ENCODE data around the gene RBM39.
A peak's percentile ranks its signal among the peaks of the same experiment; 100 is the strongest.

The RBM39 gene

DNA sequence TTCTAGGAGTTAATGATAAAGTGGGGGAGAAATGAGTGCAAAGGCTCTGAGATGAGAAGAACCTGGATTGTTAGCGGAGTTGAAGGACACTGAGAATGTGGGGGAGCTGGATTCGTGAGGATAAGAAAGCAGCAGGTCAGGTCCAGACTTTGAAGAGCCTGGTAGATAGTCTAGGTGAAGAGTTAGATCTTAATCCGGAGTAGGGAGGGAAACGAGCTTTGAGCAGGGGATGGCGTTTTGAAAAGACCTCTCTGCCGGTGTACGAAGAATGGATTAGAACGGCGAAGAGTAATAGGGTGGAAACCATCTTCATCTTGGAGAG, 29.3 kb upstream of the RBM39 start:
- TF ChIP-seq POLR2AphosphoS5 (IDR thresholded peaks at IDR 0.05; ENCODE audit: low read depth, low read length) (no peak), FOXP2 (optimal IDR thresholded peaks at IDR 0.05; ENCODE audit: borderline replicate concordance, extremely low read depth, extremely low read length, insufficient read depth) (no peak), TAF1 (IDR thresholded peaks at IDR 0.05; ENCODE audit: borderline replicate concordance, insufficient read depth, low read length) (no peak), SIN3A (IDR thresholded peaks at IDR 0.05; ENCODE audit: borderline replicate concordance, insufficient read depth, low read length) (no peak)
- TF ChIP-seq, protein P1, sequence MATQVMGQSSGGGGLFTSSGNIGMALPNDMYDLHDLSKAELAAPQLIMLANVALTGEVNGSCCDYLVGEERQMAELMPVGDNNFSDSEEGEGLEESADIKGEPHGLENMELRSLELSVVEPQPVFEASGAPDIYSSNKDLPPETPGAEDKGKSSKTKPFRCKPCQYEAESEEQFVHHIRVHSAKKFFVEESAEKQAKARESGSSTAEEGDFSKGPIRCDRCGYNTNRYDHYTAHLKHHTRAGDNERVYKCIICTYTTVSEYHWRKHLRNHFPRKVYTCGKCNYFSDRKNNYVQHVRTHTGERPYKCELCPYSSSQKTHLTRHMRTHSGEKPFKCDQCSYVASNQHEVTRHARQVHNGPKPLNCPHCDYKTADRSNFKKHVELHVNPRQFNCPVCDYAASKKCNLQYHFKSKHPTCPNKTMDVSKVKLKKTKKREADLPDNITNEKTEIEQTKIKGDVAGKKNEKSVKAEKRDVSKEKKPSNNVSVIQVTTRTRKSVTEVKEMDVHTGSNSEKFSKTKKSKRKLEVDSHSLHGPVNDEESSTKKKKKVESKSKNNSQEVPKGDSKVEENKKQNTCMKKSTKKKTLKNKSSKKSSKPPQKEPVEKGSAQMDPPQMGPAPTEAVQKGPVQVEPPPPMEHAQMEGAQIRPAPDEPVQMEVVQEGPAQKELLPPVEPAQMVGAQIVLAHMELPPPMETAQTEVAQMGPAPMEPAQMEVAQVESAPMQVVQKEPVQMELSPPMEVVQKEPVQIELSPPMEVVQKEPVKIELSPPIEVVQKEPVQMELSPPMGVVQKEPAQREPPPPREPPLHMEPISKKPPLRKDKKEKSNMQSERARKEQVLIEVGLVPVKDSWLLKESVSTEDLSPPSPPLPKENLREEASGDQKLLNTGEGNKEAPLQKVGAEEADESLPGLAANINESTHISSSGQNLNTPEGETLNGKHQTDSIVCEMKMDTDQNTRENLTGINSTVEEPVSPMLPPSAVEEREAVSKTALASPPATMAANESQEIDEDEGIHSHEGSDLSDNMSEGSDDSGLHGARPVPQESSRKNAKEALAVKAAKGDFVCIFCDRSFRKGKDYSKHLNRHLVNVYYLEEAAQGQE (IDR thresholded peaks at IDR 0.05; ENCODE audit: insufficient read depth in 1 of 2, low read depth in 2 of 2, low read length in 2 of 2), result no peak

DNA sequence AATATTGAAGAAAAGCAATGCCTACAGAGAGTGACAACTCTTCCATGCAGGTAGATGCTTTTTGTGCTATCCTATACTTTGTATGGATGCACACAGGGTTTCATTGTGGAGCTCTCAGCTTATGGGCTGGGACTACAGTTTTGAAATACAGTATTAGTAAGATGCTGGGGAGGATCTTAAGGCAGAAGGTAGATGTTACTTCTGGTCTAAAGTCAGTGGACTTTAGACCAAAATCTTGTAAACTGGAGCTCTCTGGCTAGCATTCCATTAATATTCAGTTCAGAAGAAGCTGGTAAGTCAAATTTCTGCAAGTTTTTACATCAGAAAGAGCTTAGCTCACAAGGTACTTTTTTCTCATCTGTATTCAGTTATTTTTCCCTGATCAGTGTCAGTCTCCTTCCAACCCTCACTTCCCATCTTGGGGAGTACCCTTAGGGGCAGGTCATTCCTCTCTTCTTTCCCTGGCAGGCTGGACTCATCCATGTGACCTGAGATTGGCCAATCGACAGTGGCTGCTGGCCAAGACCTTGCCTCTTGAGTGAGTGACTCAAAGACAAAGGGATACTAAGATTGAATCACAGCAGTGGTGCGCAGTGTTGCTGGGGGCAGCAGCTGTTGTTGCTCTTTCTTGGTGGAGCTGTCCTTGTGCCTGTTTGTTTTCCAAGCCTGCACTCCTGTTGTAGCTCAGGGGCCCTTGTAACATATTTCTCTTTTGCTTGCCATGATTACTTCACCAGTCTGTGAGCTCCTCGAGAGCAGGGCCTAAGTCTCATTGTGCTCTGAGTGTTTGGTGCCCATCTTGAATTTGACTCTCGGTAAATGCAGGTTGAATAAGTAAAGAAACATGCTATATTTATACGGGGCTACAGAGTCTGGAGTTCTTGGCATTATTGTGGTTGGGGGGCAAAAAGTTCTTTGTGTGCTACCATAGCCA, 26.9 kb upstream of the RBM39 start:
- TF ChIP-seq SIN3A (IDR thresholded peaks at IDR 0.05; ENCODE audit: borderline replicate concordance, insufficient read depth, low read length) (peak; percentile 76; the same call in 1 of the 2 replicates), POLR2AphosphoS5 (IDR thresholded peaks at IDR 0.05; ENCODE audit: low read depth, low read length) (peak; percentile 93), FOXP2 (optimal IDR thresholded peaks at IDR 0.05; ENCODE audit: borderline replicate concordance, extremely low read depth, extremely low read length, insufficient read depth) (peak; percentile 93), TAF1 (IDR thresholded peaks at IDR 0.05; ENCODE audit: borderline replicate concordance, insufficient read depth, low read length) (peak; percentile 86; the same call in 1 of the 2 replicates)
- TF ChIP-seq, protein P1 (IDR thresholded peaks at IDR 0.05; ENCODE audit: insufficient read depth in 1 of 2, low read depth in 2 of 2, low read length in 2 of 2), result peak in 1 of 2 experiments; percentile 68; a peak in 2 of 4 replicates

DNA sequence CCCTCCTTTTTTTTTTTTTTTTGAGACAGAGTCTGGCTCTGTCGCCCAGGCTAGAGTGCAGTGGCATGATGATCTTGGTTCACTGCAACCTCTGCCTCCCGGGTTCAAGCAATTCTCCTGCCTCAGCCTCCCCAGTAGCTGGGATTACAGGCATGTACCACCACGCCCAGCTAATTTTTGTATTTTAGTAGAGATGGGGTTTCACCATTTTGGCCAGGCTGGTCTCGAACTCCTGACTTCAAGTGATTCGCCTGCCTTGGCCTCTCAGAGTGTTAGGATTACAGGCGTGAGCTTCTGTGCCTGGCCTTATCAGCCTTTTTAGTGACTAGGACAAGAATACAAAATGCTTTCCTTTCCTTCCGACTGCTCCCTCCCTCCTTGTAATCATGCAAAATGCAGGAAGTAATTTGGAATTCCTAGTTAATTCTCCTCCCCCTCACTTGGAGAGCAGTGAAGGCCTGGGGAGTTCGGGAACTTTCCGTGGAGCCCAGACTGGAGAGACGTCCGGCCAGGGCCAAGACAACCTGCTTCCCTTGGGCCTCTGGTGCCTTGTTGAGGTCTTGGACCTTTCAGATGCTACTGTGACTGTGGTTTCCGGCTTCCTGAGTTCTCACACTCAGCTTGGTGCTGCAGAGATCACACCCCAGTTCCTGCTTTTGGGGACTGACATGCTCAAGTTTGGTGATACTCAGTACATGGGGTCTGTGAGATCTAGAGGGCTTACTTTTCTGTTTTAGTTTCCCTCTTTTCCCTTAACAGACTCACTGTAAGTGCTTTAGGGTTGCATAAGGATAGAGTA, 25.8 kb upstream of the RBM39 start:
- TF ChIP-seq, protein P1 (IDR thresholded peaks at IDR 0.05; ENCODE audit: insufficient read depth in 1 of 2, low read depth in 2 of 2, low read length in 2 of 2), result no peak
- TF ChIP-seq SIN3A (IDR thresholded peaks at IDR 0.05; ENCODE audit: borderline replicate concordance, insufficient read depth, low read length), result no peak
- no peak for TF ChIP-seq POLR2AphosphoS5 (IDR thresholded peaks at IDR 0.05; ENCODE audit: low read depth, low read length)
- no peak for TF ChIP-seq FOXP2 (optimal IDR thresholded peaks at IDR 0.05; ENCODE audit: borderline replicate concordance, extremely low read depth, extremely low read length, insufficient read depth)
- no peak for TF ChIP-seq TAF1 (IDR thresholded peaks at IDR 0.05; ENCODE audit: borderline replicate concordance, insufficient read depth, low read length)

DNA sequence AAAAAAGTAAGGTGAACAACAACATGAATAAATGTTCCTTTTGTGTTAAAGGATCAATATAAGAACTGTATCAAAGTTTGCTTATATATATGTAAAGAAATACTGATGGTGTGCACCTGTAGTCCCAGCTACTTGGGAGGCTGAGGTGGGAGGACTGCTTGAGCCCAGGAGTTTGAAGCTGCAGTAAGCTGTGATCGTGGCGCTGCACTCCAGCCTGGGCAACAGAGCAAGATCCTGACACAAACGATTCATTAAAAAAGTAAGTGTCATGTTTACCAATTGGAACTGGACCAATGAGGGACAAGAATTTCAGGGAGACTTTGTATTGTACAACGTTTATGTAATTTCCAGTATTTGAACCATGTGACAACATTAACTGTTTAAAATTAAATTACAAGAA, 24.8 kb upstream of the RBM39 start:
- TF ChIP-seq, protein P1 (IDR thresholded peaks at IDR 0.05; ENCODE audit: insufficient read depth in 1 of 2, low read depth in 2 of 2, low read length in 2 of 2), result no peak
- no peak for TF ChIP-seq TAF1 (IDR thresholded peaks at IDR 0.05; ENCODE audit: borderline replicate concordance, insufficient read depth, low read length)
- TF ChIP-seq POLR2AphosphoS5 (IDR thresholded peaks at IDR 0.05; ENCODE audit: low read depth, low read length), result no peak
- TF ChIP-seq FOXP2 (optimal IDR thresholded peaks at IDR 0.05; ENCODE audit: borderline replicate concordance, extremely low read depth, extremely low read length, insufficient read depth), result no peak
- no peak for TF ChIP-seq SIN3A (IDR thresholded peaks at IDR 0.05; ENCODE audit: borderline replicate concordance, insufficient read depth, low read length)

Data from PFSK-1 (cell line).